Dermis lymphatic vessel endothelial cell (primary cell): ENCODE measurements around the gene RBM33. TPM values are rescaled to one million over a fixed set of nuclear protein-coding genes. Genes with fewer than 3 reads are reported as not detected.

Experiments
- total RNA-seq: library from RNA; depleted of rRNA; stranded (reverse); fragments of >200 nt; gene quantifications from 2 replicates; pipeline ENCODE4 v1.2.1, GENCODE V29; 2014

RBM33 gene, protein sequence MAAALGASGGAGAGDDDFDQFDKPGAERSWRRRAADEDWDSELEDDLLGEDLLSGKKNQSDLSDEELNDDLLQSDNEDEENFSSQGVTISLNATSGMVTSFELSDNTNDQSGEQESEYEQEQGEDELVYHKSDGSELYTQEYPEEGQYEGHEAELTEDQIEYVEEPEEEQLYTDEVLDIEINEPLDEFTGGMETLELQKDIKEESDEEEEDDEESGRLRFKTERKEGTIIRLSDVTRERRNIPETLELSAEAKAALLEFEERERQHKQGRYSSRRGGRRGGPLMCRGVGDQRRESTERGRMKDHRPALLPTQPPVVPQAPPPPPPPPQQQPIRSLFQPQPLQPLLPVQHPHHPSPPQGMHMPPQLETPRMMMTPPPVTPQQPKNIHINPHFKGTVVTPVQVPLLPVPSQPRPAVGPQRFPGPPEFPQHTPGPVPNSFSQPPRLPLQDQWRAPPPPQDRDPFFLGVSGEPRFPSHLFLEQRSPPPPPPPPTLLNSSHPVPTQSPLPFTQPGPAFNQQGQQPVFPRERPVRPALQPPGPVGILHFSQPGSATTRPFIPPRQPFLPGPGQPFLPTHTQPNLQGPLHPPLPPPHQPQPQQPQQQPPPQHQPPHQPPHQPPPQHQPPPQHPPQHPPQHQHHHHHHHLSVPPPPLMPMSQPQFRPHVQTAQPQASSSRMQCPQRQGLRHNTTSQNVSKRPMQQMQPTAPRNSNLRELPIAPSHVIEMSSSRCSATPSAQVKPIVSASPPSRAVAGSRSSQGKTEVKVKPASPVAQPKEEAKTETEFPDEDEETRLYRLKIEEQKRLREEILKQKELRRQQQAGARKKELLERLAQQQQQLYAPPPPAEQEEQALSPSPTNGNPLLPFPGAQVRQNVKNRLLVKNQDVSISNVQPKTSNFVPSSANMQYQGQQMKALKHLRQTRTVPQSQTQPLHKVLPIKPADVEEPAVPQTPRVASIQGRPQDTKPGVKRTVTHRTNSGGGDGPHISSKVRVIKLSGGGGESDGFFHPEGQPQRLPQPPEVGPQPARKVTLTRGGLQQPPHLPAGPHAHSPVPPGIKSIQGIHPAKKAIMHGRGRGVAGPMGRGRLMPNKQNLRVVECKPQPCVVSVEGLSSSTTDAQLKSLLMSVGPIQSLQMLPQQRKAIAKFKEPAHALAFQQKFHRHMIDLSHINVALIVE
- total RNA-seq = 18.7 and 22.6 TPM in 2 replicates

DNA sequence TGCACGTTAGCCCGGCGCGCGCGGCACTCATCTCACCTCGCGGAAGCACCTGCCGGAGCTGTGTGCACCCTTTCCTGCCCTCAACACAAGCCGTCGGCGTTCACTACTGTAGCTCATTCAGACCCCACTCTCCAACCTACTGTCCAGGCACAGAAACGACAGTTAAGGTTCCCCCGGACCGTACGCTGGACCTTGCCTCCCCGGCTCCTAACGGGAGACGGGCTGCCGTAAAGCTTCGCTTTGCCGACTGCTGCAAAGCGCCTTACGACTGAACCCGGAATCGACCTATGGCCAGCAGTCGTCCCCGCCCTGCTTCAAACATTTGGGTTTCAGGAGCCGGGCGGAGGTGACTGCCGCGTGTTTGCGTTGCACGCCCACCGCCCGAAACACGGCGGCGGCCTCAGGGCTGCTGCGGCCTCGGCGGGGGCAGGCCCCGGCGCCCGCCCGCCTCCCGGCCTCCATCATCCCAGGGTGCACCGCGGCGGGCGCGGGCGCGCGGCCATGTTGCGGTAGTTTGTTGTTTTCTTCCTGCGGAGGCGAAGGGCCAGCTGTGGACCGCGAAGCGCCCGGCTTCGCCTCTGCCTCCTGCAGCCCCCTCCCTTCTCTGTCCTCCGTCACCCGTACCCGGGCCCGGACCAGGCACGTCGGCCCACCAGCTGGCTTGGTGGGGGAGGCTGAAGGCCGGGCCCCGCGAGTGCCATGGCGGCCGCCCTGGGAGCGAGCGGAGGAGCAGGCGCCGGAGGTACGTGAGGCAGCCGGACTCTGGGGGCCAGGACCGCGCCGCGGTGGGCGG, at the start of gene RBM33:
Gene RBM33, plus strand, starts transcription at position 484 of the 793 bp plus-strand sequence. Its CDS starts 216 bp downstream, at position 700.

DNA sequence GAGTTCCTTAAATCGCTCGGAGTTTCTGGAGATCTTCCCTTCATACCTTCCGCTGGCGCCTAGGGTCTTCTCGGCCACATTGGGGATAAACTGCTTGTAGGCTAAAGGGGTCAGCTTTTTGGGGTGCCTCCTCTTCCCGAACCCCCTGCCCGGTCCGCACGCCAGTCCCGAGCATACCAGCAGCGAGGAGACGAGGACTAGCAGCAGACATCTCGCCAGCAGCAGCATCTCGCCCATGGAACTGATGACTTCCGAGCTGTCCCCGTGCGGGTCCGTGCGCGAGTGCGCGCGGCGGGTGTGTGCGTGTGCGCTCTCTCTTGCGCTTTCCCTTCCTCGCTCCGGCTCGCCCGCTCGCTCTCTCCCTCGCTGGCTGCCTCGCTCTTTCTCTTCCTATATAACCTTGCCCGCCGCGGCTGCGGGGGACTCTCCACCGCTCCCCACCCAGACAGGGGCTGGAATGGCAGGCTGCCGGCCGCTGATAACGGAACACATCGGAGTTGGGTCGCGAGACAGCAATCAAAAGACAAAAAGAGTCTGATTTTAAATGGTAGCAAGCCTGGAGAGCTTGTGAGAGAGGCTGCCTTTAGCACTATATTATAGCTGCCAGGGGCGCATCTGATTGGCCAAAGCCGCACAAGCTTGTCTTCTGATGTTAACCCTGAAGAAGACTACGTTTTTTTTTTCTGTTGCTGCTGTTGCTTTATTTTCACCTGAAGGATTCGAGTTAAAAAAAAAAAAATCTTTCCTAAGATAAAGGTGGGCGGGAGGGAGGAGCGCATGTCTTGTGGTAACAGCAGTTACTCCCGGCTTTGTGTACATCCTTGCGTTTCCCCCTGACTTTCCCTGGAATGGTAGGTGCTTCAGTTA, 167.7 kb downstream of the RBM33 start, which contains the start of gene SHH:
Gene SHH, minus strand, starts transcription at position 569 of the 867 bp plus-strand sequence. Its CDS starts 341 bp downstream, at position 228.

Other genes starting within 250 kb of the RBM33 start
- under 0.01 TPM in 1 of 2 replicates, not detected in the other for gene EN2, start 186.5 kb upstream of the RBM33 start, total RNA-seq
- gene CNPY1, start 98.1 kb upstream of the RBM33 start, total RNA-seq = not detected in 2 replicates
- gene SHH, start 167.8 kb downstream of the RBM33 start, total RNA-seq = under 0.01 and 0.09 TPM in 2 replicates